HepG2 (cell line): ENCODE results near the gene CHRNB4. TPM values are rescaled to one million over a fixed set of nuclear protein-coding genes. Genes with fewer than 3 reads are reported as not detected.
"Not testable (repeated sequence)": the region's sequence is repeated elsewhere in the genome, so short reads cannot be mapped to it uniquely, and the experiment has no call there.

ENCODE experiments used
- ATAC-seq: fragments of 200-7000 bp; cut with Tn5 transposase; 3 replicates; pipeline ENCODE4 v1.9.1; 2020; ENCODE audit warnings: mild to moderate bottlenecking, moderate library complexity
- BruUV-seq: library from RNA; stranded (reverse); fragments of 400-500 nt; replicated peaks from 2 replicates; lab custom pipeline; 2021; lab: Mats Ljungman, UMichigan
- CTCF ChIA-PET: fragments of 300-600 bp; formaldehyde crosslinking; extraction: SDS; loops from one replicate; lab custom pipeline; 2021; ENCODE audit warnings: low total read pairs, inconsistent platforms, low intra/inter-chr PET ratio; lab: Yijun Ruan, JAX
- POLR2A ChIA-PET: fragments of 350-600 bp; sonication (Branson Sonifier 250); formaldehyde crosslinking; loops from one replicate; lab custom pipeline; 2020; ENCODE audit warnings: antibody characterized with exemption, inconsistent platforms; lab: Yijun Ruan, JAX
- DNase-seq: peaks from one replicate; pipeline ENCODE4 v3.0.0-alpha.2; 2015; ENCODE audit warnings: low spot score
- FAIRE-seq: peaks from 3 replicates; lab custom pipeline; 2011; peaks lifted over from hg19 to GRCh38; lab: Jason Lieb, UNC
- H2AFZ ChIP-seq: one replicate; pipeline ENCODE4 v1.6.1; 2011; ENCODE audit warnings: low read length, inconsistent platforms
- H3K27ac ChIP-seq: fragments of 300-600 bp; 3 replicates; pipeline ENCODE4 v1.8.0; 2011; ENCODE audit warnings: mixed run types, mild to moderate bottlenecking, mixed read lengths, low read length, inconsistent platforms; ENCODE audit not compliant: insufficient read depth; ENCODE audit errors: extremely low read length
- H3K27me3 ChIP-seq, 2 experiments: fragments of 200-600 bp in 1 of 2; 2 replicates in 1 of 2; 3 replicates in 1 of 2; pipeline versions ENCODE4 v1.6.0 to v1.8.0; 2011; ENCODE audit warnings: low read length in 2 of 2, mild to moderate bottlenecking in 2 of 2, moderate library complexity in 2 of 2, inconsistent platforms in 1 of 2; ENCODE audit not compliant: insufficient read depth in 2 of 2, control insufficient read depth in 1 of 2
- H3K36me3 ChIP-seq, 2 experiments: fragments of 200-600 bp in 1 of 2; replicated peaks in 1 of 2; 2 replicates in 1 of 2; 3 replicates in 1 of 2; pipeline versions ENCODE4 v1.5.1 to v1.8.0; 2011; ENCODE audit warnings: low read length in 2 of 2, inconsistent platforms in 1 of 2; ENCODE audit not compliant: insufficient read depth in 2 of 2, control insufficient read depth in 1 of 2
- H3K4me1 ChIP-seq: 2 replicates; pipeline ENCODE4 v1.5.1; 2012; ENCODE audit warnings: low read length, inconsistent platforms; ENCODE audit not compliant: insufficient read depth
- H3K4me2 ChIP-seq: 2 replicates; pipeline ENCODE4 v1.6.0; 2011; ENCODE audit warnings: low read depth, low read length, inconsistent platforms
- H3K4me3 ChIP-seq, 3 experiments: fragments of 200-600 bp in 1 of 3; sonication (generic), shearing (Covaris generic) in 1 of 3; replicated peaks in 1 of 3; 2 replicates each; pipeline ENCODE4 v1.5.1; 2011 to 2016; ENCODE audit warnings: low read length in 3 of 3, inconsistent platforms in 2 of 3, low read depth in 2 of 3, mild to moderate bottlenecking in 2 of 3, control low read depth in 1 of 3, mixed read lengths in 1 of 3; ENCODE audit not compliant: insufficient read depth in 1 of 3
- H3K79me2 ChIP-seq: one replicate; pipeline ENCODE4 v1.6.1; 2011; ENCODE audit warnings: low read length, inconsistent platforms; ENCODE audit not compliant: insufficient read depth
- H3K9ac ChIP-seq: 2 replicates; pipeline ENCODE4 v1.6.0; 2011; ENCODE audit warnings: mild to moderate bottlenecking, low read depth, low read length, inconsistent platforms; ENCODE audit not compliant: insufficient read depth
- H3K9me3 ChIP-seq: 2 replicates; pipeline ENCODE4 v1.5.1; 2012; ENCODE audit warnings: mild to moderate bottlenecking, low read length
- H4K20me1 ChIP-seq: 2 replicates; pipeline ENCODE4 v1.6.0; 2011; ENCODE audit warnings: inconsistent platforms, mild to moderate bottlenecking, low read length, moderate library complexity; ENCODE audit not compliant: insufficient read depth
- ADNP ChIP-seq: sonication (generic); formaldehyde crosslinking; IDR thresholded peaks from 2 replicates; pipeline ENCODE4 v1.4.0; 2020; ENCODE audit warnings: missing genetic modification reagents
- AHR ChIP-seq: IDR thresholded peaks from 2 replicates; pipeline ENCODE4 v1.6.1; 2018; ENCODE audit warnings: missing genetic modification reagents, missing compliant biosample characterization
- CEBPG ChIP-seq: IDR thresholded peaks from 2 replicates; pipeline ENCODE4 v1.6.1; 2016
- HIVEP1 ChIP-seq: sonication (generic); formaldehyde crosslinking; IDR thresholded peaks from 2 replicates; pipeline ENCODE4 v1.4.0; 2020; ENCODE audit warnings: mild to moderate bottlenecking, missing genetic modification reagents
- HOXA3 ChIP-seq: sonication (generic); formaldehyde crosslinking; IDR thresholded peaks from 2 replicates; pipeline ENCODE4 v1.5.0; 2020; ENCODE audit warnings: missing genetic modification reagents
- PAWR ChIP-seq: sonication (generic); formaldehyde crosslinking; IDR thresholded peaks from 2 replicates; pipeline ENCODE4 v1.4.0; 2020; ENCODE audit warnings: missing genetic modification reagents, mild to moderate bottlenecking, borderline replicate concordance
- TOE1 ChIP-seq: sonication (generic); formaldehyde crosslinking; IDR thresholded peaks from 2 replicates; pipeline ENCODE4 v1.4.0; 2020; ENCODE audit warnings: mild to moderate bottlenecking, missing genetic modification reagents
- ZNF510 ChIP-seq: sonication (generic); formaldehyde crosslinking; IDR thresholded peaks from 2 replicates; pipeline ENCODE4 v1.4.0; 2020; ENCODE audit warnings: low read depth, mild to moderate bottlenecking, missing genetic modification reagents
- ZNF530 ChIP-seq: sonication (generic); formaldehyde crosslinking; IDR thresholded peaks from 2 replicates; pipeline ENCODE4 v1.5.0; 2020; ENCODE audit warnings: low read depth, mild to moderate bottlenecking, missing genetic modification reagents
- ZNF562 ChIP-seq: sonication (generic); formaldehyde crosslinking; IDR thresholded peaks from 2 replicates; pipeline ENCODE4 v1.8.0; 2022; ENCODE audit warnings: missing genetic modification reagents, borderline replicate concordance
- ZNF572 ChIP-seq: sonication (generic); formaldehyde crosslinking; IDR thresholded peaks from 2 replicates; pipeline ENCODE4 v1.5.1; 2020; ENCODE audit warnings: mild to moderate bottlenecking, missing genetic modification reagents
- WGBS: methylation state at CpG from one replicate; pipeline ENCODE4 v1.1.6; 2017; ENCODE audit warnings: low lambda C conversion rate; 5-methylcytosine and 5-hydroxymethylcytosine counted together
- in situ Hi-C: cut with HindIII; loops from 2 replicates; pipeline ENCODE4 v1.10.0; 2017; ENCODE audit warnings: low pct_unique_long_range_greater_than_20kb; ENCODE audit not compliant: extremely low pct_ligation_motif_present
- intact Hi-C: fragments of 100-400 bp; cut with micrococcal nuclease; formaldehyde crosslinking; loops from one replicate; pipeline ENCODE4 v1.10.0; 2022; ENCODE audit not compliant: unreplicated experiment
- polyA plus RNA-seq, 8 experiments: library from polyadenylated mRNA; depleted of rRNA in 3 of 8; stranded (reverse) in 7 of 8; unstranded in 1 of 8; fragments of >200 nt; fragmentation: Illumina TruSeq in 4 of 8; extraction: Trizol in 4 of 8; gene quantifications; 2 replicates each; pipeline versions ENCODE4 v1.2.1 to v1.2.3, GENCODE V29; 2011 to 2016; ENCODE audit warnings: low read depth in 4 of 8, missing spikeins in 1 of 8, mixed read lengths in 1 of 8; ENCODE audit not compliant: insufficient read depth in 1 of 8
- total RNA-seq, 5 experiments: library from RNA; depleted of rRNA; stranded (reverse); fragments of >200 nt; fragmentation: Illumina TruSeq; extraction: Trizol; gene quantifications; 2 replicates each; pipeline ENCODE4 v1.2.3, GENCODE V29; 2016; ENCODE audit warnings: low read depth in 1 of 5
- TF ChIP-seq, protein P1 (sequence below): sonication (generic); formaldehyde crosslinking; IDR thresholded peaks from 2 replicates; pipeline ENCODE4 v1.4.0; 2020; ENCODE audit warnings: mild to moderate bottlenecking, missing genetic modification reagents
- TF ChIP-seq, protein P2 (sequence below): sonication (generic); formaldehyde crosslinking; IDR thresholded peaks from 2 replicates; pipeline ENCODE4 v1.5.1; 2020; ENCODE audit warnings: mild to moderate bottlenecking, missing genetic modification reagents

CHRNB4 gene
- total and polyA plus RNA-seq, 2 of the 13 experiments (the other 11 are each of a cell fraction or from before 2014, with no cell fraction given): not detected

DNA sequence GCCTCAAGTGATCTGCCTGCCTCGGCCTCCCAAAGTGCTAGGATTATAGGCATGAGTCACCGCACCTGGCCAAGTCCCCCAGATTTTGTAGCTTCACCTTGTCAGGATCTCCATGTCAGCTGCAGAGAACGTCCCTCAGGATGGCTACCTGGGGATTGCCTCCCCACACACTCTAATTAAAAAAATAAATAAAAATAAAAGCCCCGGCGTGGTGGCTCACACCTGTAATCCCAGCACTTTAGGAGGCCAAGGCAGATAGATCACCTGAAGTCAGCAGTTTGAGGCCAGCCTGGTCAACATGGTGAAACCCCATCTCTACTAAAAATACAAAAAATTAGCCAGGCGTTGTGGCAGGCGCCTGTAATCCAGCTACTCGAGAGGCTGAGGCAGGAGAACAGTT is 42.6 kb upstream of the CHRNB4 start:
- in situ Hi-C loops, H3K4me3 ChIP-seq, CTCF ChIA-PET, POLR2A ChIA-PET, H3K9ac ChIP-seq, H3K27ac ChIP-seq, H4K20me1 ChIP-seq, BruUV-seq, H3K79me2 ChIP-seq, H3K4me2 ChIP-seq, H3K27me3 ChIP-seq, H3K4me1 ChIP-seq, ATAC-seq, FAIRE-seq, H2AFZ ChIP-seq, H3K9me3 ChIP-seq, H3K36me3 ChIP-seq, DNase-seq, intact Hi-C loops: not testable (repeated sequence)
- WGBS: 36% methylated on average over 8 of the region's 8 CpGs

DNA sequence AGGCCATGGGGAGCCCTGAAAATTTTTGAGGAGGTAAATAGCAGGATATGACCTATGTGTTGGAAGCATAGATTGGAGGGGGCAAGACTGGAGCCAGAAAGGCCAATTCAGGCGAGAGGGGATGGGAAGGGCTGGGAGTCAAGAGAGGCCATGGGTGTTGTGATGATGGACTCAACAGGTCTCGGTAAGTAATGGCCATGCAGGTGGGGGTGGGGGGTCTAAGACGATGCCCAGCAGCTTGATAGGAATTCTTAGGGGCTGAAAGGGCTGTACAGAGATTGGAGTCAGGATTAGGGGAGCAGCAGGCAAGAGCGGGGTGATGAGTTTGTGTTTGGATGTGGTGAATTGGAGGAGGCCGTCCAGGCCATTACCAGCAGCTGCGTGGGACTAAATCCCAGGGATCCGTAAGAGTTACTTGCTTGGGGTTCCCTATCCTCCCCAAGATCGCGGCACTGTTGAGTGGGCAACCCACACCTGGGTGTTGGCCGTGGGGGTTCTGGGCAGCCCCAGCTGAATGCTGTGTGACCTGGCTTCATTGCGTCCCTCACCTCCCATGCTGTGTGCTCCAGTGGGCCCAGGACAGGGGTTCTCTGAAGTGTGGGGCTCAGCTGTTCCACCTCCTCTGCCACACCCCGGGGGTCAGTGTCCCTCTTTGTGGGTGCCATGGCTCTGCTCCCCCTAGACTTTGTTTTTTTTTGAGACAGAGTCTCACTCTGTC is 41.8 kb upstream of the CHRNB4 start:
- Histone ChIP-seq H3K9me3 (no peaks in the 10 kb centered on the region), H3K27ac (no peak overlapping the region), H3K4me3 (no peak overlapping the region), H4K20me1 (no peaks in the 10 kb centered on the region), H3K36me3 (no peaks in the 10 kb centered on the region), H3K27me3 (no peaks in the 10 kb centered on the region; a peak in 2 of 5 replicates), H2AFZ (no peak overlapping the region), H3K4me1 (no peaks in the 10 kb centered on the region), H3K79me2 (no peaks in the 10 kb centered on the region), H3K9ac (no peak overlapping the region), H3K4me2 (no peak overlapping the region)
- ChIA-PET CTCF (no interaction called here), POLR2A (no interaction called here)
- BruUV-seq: no TSS peak
- ATAC-seq (no peak), DNase-seq (no peak), FAIRE-seq (no peak)
- intact Hi-C loops: no loop called here
- in situ Hi-C loops: no loop called here
- 40% methylated on average over 8 of the region's 12 CpGs for WGBS
- no peak for TF ChIP-seq ZNF510 (CRISPR knock-in tag)
- no peak for TF ChIP-seq HIVEP1 (CRISPR knock-in tag)
- no peak for TF ChIP-seq AHR (CRISPR knock-in tag)
- no peak for TF ChIP-seq ZNF530 (CRISPR knock-in tag)
- no peak for TF ChIP-seq CEBPG (CRISPR knock-in tag)
- no peak for TF ChIP-seq PAWR
- TF ChIP-seq TOE1 (CRISPR knock-in tag): no peak
- TF ChIP-seq HOXA3 (CRISPR knock-in tag): no peak
- no peak for TF ChIP-seq ZNF562 (CRISPR knock-in tag)
- TF ChIP-seq, protein P1, sequence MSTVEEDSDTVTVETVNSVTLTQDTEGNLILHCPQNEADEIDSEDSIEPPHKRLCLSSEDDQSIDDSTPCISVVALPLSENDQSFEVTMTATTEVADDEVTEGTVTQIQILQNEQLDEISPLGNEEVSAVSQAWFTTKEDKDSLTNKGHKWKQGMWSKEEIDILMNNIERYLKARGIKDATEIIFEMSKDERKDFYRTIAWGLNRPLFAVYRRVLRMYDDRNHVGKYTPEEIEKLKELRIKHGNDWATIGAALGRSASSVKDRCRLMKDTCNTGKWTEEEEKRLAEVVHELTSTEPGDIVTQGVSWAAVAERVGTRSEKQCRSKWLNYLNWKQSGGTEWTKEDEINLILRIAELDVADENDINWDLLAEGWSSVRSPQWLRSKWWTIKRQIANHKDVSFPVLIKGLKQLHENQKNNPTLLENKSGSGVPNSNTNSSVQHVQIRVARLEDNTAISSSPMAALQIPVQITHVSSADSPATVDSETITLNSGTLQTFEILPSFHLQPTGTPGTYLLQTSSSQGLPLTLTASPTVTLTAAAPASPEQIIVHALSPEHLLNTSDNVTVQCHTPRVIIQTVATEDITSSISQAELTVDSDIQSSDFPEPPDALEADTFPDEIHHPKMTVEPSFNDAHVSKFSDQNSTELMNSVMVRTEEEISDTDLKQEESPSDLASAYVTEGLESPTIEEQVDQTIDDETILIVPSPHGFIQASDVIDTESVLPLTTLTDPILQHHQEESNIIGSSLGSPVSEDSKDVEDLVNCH (CRISPR knock-in tag): no peak
- TF ChIP-seq ADNP (CRISPR knock-in tag): no peak
- no peak for TF ChIP-seq ZNF572
- TF ChIP-seq, protein P2, sequence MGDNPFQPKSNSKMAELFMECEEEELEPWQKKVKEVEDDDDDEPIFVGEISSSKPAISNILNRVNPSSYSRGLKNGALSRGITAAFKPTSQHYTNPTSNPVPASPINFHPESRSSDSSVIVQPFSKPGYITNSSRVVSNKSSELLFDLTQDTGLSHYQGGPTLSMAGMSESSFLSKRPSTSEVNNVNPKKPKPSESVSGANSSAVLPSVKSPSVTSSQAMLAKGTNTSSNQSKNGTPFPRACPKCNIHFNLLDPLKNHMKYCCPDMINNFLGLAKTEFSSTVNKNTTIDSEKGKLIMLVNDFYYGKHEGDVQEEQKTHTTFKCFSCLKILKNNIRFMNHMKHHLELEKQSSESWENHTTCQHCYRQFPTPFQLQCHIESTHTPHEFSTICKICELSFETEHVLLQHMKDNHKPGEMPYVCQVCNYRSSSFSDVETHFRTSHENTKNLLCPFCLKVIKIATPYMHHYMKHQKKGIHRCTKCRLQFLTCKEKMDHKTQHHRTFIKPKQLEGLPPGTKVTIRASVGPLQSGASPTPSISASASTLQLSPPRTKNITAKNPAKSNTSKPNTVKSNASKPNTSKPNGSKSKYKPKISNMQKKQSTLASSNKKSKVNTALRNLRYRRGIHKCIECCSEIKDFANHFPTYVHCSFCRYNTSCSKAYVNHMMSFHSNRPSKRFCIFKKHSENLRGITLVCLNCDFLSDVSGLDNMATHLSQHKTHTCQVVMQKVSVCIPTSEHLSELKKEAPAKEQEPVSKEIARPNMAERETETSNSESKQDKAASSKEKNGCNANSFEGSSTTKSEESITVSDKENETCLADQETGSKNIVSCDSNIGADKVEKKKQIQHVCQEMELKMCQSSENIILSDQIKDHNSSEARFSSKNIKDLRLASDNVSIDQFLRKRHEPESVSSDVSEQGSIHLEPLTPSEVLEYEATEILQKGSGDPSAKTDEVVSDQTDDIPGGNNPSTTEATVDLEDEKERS (CRISPR knock-in tag): no peak
